Thyroid gland (tissue), 4 donors: ENCODE results near the gene RAD51. TPM values are rescaled to one million over a fixed set of nuclear protein-coding genes. Genes with fewer than 3 reads are reported as not detected.

ENCODE experiments used
- DNase-seq, 2 donors: peaks; one replicate each; pipeline ENCODE4 v3.0.0-alpha.2; 2019
- H3K27ac ChIP-seq, 3 donors: fragments of 200-600 bp; sonication (generic); 1 replicate in 2 of 3; 2 replicates in 1 of 3; pipeline ENCODE4 v1.5.1; 2016 to 2019; ENCODE audit warnings: mild to moderate bottlenecking in 1 of 3, moderate library complexity in 1 of 3
- H3K27me3 ChIP-seq: fragments of 200-600 bp; sonication (generic); one replicate; pipeline ENCODE4 v1.5.1; 2019
- H3K36me3 ChIP-seq, 2 donors: fragments of 200-600 bp; sonication (generic); one replicate each; pipeline ENCODE4 v1.5.1; 2016 to 2019
- H3K4me1 ChIP-seq, 2 donors: fragments of 200-600 bp; sonication (generic); one replicate each; pipeline ENCODE4 v1.5.1; 2017 to 2019
- H3K4me3 ChIP-seq, 3 donors: fragments of 200-600 bp; sonication (generic); replicated peaks in 1 of 3; 1 replicate in 2 of 3; 2 replicates in 1 of 3; pipeline ENCODE4 v1.5.1; 2016; ENCODE audit warnings: mild to moderate bottlenecking in 1 of 3
- H3K9me3 ChIP-seq: fragments of 200-600 bp; sonication (generic); one replicate; pipeline ENCODE4 v1.5.1; 2017
- CTCF ChIP-seq, 6 experiments: fragments of 200-600 bp in 3 of 6; fragments of 450-650 bp in 3 of 6; sonication (generic) in 3 of 6; IDR thresholded peaks; one replicate each; pipeline ENCODE4 v1.5.1; 2016 to 2019; ENCODE audit warnings: antibody characterized with exemption in 6 of 6, mild to moderate bottlenecking in 2 of 6, inconsistent platforms in 1 of 6, moderate library complexity in 1 of 6
- POLR2A ChIP-seq, 2 donors: fragments of 450-650 bp; IDR thresholded peaks; one replicate each; pipeline ENCODE4 v1.6.1; 2017; ENCODE audit warnings: antibody characterized with exemption in 2 of 2, mild to moderate bottlenecking in 2 of 2, moderate library complexity in 1 of 2
- WGBS, 2 donors: methylation state at CpG; one replicate each; pipeline ENCODE4 v1.1.5; 2017; 5-methylcytosine and 5-hydroxymethylcytosine counted together
- intact Hi-C: fragments of 100-400 bp; cut with DNase I; formaldehyde crosslinking; loops from one replicate; pipeline ENCODE4 v1.15.1; 2023
- total RNA-seq, 4 donors: library from RNA; depleted of rRNA; stranded (reverse); fragments of >200 nt; gene quantifications; one replicate each; pipeline ENCODE4 v1.2.3, GENCODE V29; 2016

RAD51 gene
- total RNA-seq, 4 donors from 2014 or later: 0.40 to 1.4 TPM; not detected in 2

- peak; percentile 23 to 41 for DNase-seq
- intact Hi-C loops: no loop called here
- Histone ChIP-seq H3K4me1 (peaks cover 6 to 7% of the 10 kb centered on the region in 2 donors), H3K27ac (peak overlapping the region in 2 of 3 donors; percentile 74 to 76), H3K36me3 (peaks cover 11 to 17% of the 10 kb centered on the region in 2 donors), H3K4me3 (peak overlapping the region; percentile 55 to 93 (median 83)), H3K27me3 (no peaks in the 10 kb centered on the region), H3K9me3 (no peaks in the 10 kb centered on the region)
- 0% methylated on average over 5 to 7 of the region's 22 CpGs for WGBS, 2 donors
- no peak for TF ChIP-seq POLR2A (IDR thresholded peaks at IDR 0.05)
- TF ChIP-seq CTCF (IDR thresholded peaks at IDR 0.05): no peak
Measured at GRCh38 chr15:40754574-40754882, 59.6 kb downstream of the RAD51 start.

- WGBS, 2 donors: 2% methylated on average over 27 to 40 of the region's 66 CpGs
- TF ChIP-seq POLR2A (IDR thresholded peaks at IDR 0.05): peak in 1 of 2 donors; percentile 84
- TF ChIP-seq CTCF (IDR thresholded peaks at IDR 0.05): peak in 3 of 6 experiments; percentile 17 to 48 (median 18)
- intact Hi-C loops: no loop called here
- Histone ChIP-seq H3K4me3 (peak within 1 kb of the TSS; percentile 55 to 93 (median 83)), H3K36me3 (peaks cover 10 to 13% of the 10 kb centered on the region in 2 donors), H3K9me3 (no peaks in the 10 kb centered on the region), H3K4me1 (peaks cover 6 to 7% of the 10 kb centered on the region in 2 donors), H3K27ac (peak within 1 kb of the TSS; percentile 55 to 76 (median 74)), H3K27me3 (no peaks in the 10 kb centered on the region)
- peak; percentile 93 to 95 for DNase-seq
Measured at GRCh38 chr15:40754883-40755811, 60.2 kb downstream of the RAD51 start, which contains the start of gene RMDN3. Gene RMDN3, minus strand, starts transcription at chr15:40755254. Its CDS starts 471 bp downstream, at chr15:40754783.

- Histone ChIP-seq H3K27ac (peak overlapping the region; percentile 55 to 76 (median 74)), H3K36me3 (peaks cover 9 to 11% of the 10 kb centered on the region in 2 donors), H3K4me3 (peak overlapping the region in 2 of 3 donors; percentile 83 to 93), H3K27me3 (no peaks in the 10 kb centered on the region), H3K4me1 (peaks cover 6 to 7% of the 10 kb centered on the region in 2 donors), H3K9me3 (no peaks in the 10 kb centered on the region)
- TF ChIP-seq POLR2A (IDR thresholded peaks at IDR 0.05): no peak
- TF ChIP-seq CTCF (IDR thresholded peaks at IDR 0.05): no peak
- WGBS, 2 donors: 64 to 65% methylated on average over 10 of the region's 10 CpGs
- intact Hi-C loops: no loop called here
- no peak for DNase-seq
Measured at GRCh38 chr15:40755812-40756208, 60.8 kb downstream of the RAD51 start.

GRCh38 chr15:40756938-40757337, 62.0 kb downstream of the RAD51 start:
- peaks cover 0 to under 1% of the 10 kb centered on the region in 2 donors for H3K36me3 ChIP-seq
- no peak for TF ChIP-seq POLR2A (IDR thresholded peaks at IDR 0.05)
- TF ChIP-seq CTCF (IDR thresholded peaks at IDR 0.05): no peak
- intact Hi-C loops: no loop called here
- WGBS, 2 donors: 52 to 72% methylated on average over 6 of the region's 6 CpGs
- no peaks in the 10 kb centered on the region for H3K9me3 ChIP-seq
- no peak overlapping the region for H3K27ac ChIP-seq
- no peaks in the 10 kb centered on the region for H3K27me3 ChIP-seq
- H3K4me3 ChIP-seq: no peak overlapping the region
- H3K4me1 ChIP-seq: peaks cover 6 to 7% of the 10 kb centered on the region in 2 donors
- DNase-seq: no peak

- Histone ChIP-seq H3K36me3 (no peaks in the 10 kb centered on the region), H3K27ac (no peak overlapping the region), H3K4me3 (no peak overlapping the region), H3K27me3 (no peaks in the 10 kb centered on the region), H3K4me1 (peaks cover 13 to 17% of the 10 kb centered on the region in 2 donors), H3K9me3 (no peaks in the 10 kb centered on the region)
- TF ChIP-seq POLR2A (IDR thresholded peaks at IDR 0.05): no peak
- TF ChIP-seq CTCF (IDR thresholded peaks at IDR 0.05): no peak
- WGBS, 2 donors: 81 to 82% methylated on average over 4 to 5 of the region's 5 CpGs
- DNase-seq: peak in 1 of 2 donors; percentile 37
- intact Hi-C loops: loop anchor here (10.0 kb wide), 1 partner anchor 135 kb away; the partner anchor contains the start of gene VPS18
Measured at GRCh38 chr15:40759961-40760360, 65.0 kb downstream of the RAD51 start.
